GM18511 (cell line): Measurements from ENCODE around the gene NCKAP5L.
"Not testable (repeated sequence)": the region's sequence is repeated elsewhere in the genome, so short reads cannot be mapped to it uniquely, and the experiment has no call there.

Experiments used
- ATAC-seq: cut with Tn5 transposase; IDR thresholded peaks from one replicate; pipeline ENCODE4 v1.9.1; 2021; ENCODE audit warnings: mild to moderate bottlenecking, moderate library complexity; ENCODE audit not compliant: unreplicated experiment

Gene NCKAP5L

GRCh38 chr12:49865109-49865781, 37.0 kb upstream of the NCKAP5L start:
- no peak for ATAC-seq

- no peak for ATAC-seq
These were observed 36.5 kb upstream of the NCKAP5L start for GRCh38 chr12:49864798-49865090.

- ATAC-seq, result no peak
These were observed 36.0 kb upstream of the NCKAP5L start for GRCh38 chr12:49863946-49864797.

GRCh38 chr12:49860921-49861320, 32.7 kb upstream of the NCKAP5L start:
- not testable (repeated sequence) for ATAC-seq

- ATAC-seq, result not testable (repeated sequence)
These were observed 27.7 kb upstream of the NCKAP5L start for GRCh38 chr12:49855890-49856289.

- no peak for ATAC-seq
These were observed 26.8 kb upstream of the NCKAP5L start for GRCh38 chr12:49854976-49855375.

GRCh38 chr12:49853671-49854070, 25.5 kb upstream of the NCKAP5L start:
- ATAC-seq, result no peak

GRCh38 chr12:49847161-49847560, 18.9 kb upstream of the NCKAP5L start:
- no peak for ATAC-seq

- no peak for ATAC-seq
These were observed 17.8 kb upstream of the NCKAP5L start for GRCh38 chr12:49846032-49846431.

GRCh38 chr12:49843876-49844437, 15.7 kb upstream of the NCKAP5L start:
- no peak for ATAC-seq

GRCh38 chr12:49843411-49843810, 15.2 kb upstream of the NCKAP5L start:
- ATAC-seq, result no peak

- ATAC-seq, result peak; percentile 90
These were observed 14.5 kb upstream of the NCKAP5L start, which contains the start of gene BCDIN3D for GRCh38 chr12:49842519-49843352. Gene BCDIN3D (minus strand): TSS chr12:49843106. CDS start chr12:49843087, 19 bp downstream.

GRCh38 chr12:49838973-49839633, 10.9 kb upstream of the NCKAP5L start:
- no peak for ATAC-seq

- no peak for ATAC-seq
These were observed 4.7 kb upstream of the NCKAP5L start for GRCh38 chr12:49832836-49833421.

- no peak for ATAC-seq
These were observed 3.5 kb upstream of the NCKAP5L start for GRCh38 chr12:49831717-49832116.

GRCh38 chr12:49827401-49828099, 663 bp downstream of the NCKAP5L start:
- ATAC-seq, result peak; percentile 35

GRCh38 chr12:49827051-49827400, 1.2 kb downstream of the NCKAP5L start:
- no peak for ATAC-seq

GRCh38 chr12:49825971-49826421, 2.2 kb downstream of the NCKAP5L start:
- no peak for ATAC-seq

- ATAC-seq, result no peak
These were observed 2.7 kb downstream of the NCKAP5L start for GRCh38 chr12:49825360-49825970.
